GM19099 (cell line): ENCODE results near the gene RASSF6.

Experiments used
- POLR2A ChIP-seq: IDR thresholded peaks from 3 replicates; pipeline ENCODE4 v1.6.1; 2011; ENCODE audit warnings: low read depth; ENCODE audit not compliant: insufficient read length; ENCODE audit errors: extremely low read depth

The RASSF6 gene

GRCh38 chr4:73593631-73594241 lies 26.5 kb downstream of the RASSF6 start:
- TF ChIP-seq POLR2A: no peak

GRCh38 chr4:73589887-73590801 lies 30.1 kb downstream of the RASSF6 start:
- TF ChIP-seq POLR2A: peak; percentile 15

DNA sequence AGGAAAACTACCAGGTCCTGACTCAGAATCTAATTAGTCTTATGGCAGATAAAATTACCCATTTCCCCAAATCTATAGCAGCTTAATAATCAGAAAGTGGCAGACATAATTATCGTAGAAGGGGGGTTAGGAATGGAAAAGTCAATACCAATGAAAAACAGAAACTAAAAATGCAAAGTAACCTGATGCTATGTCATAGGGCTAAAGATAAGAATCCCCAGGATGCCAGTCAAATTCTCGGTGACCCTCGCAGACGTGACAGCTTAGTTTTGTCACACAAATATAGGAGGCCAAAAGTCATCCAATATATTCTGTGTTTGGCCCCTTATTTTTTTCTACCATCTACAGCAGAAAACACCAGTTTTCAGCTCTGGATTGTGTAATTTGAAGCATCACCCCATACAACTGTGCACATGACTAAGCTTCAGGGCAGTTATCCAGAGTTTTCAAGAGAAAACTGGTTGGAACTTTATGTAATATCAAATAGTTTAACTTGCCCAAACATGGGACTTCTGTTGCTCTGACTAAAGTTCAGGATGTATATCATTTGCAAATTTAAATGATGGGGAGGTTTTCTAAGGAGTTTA lies 30.9 kb downstream of the RASSF6 start:
- no peak for TF ChIP-seq POLR2A

- no peak for TF ChIP-seq POLR2A
These were observed 31.6 kb downstream of the RASSF6 start for GRCh38 chr4:73588613-73589012.

- TF ChIP-seq POLR2A: no peak
These were observed 33.6 kb downstream of the RASSF6 start for GRCh38 chr4:73586666-73587065.

- TF ChIP-seq POLR2A: no peak
These were observed 34.2 kb downstream of the RASSF6 start for GRCh38 chr4:73586040-73586439.

DNA sequence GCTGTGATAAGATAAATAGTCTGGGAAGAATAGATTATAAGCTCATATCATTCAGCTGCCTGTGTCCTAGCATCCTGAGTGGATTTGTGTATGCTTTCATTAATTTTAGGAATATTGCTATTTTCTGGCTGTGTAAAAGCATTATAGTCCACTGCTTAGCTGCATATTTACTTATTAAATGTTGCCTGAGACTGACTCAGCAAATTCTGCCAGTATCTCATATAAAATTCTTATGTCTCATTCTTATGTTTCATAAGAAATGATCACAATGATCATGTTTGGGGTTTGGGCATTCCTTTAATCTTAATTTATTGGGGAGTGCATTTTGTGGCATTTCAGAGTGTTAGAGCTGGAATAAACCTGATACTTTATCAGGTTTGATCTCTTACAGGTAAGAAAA lies 34.9 kb downstream of the RASSF6 start:
- TF ChIP-seq POLR2A: no peak

DNA sequence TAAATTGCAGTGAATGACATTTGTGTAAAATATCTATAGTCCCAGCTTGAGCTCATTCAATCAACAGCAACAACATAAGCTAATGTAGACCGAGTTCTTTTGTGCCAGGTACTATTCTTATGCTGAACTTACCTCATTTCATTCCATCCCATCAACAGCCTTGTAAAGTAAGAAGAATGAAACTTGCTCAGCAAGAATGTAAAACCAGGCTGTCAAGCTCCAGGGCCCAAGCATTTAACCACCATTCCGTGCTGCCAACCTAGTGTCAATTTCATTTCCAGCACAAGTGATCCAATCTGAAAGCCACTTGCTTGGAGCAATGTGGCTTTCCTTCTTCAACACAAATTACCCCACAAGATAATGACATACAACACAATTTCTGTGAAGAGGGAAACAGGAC lies 36.6 kb downstream of the RASSF6 start:
- TF ChIP-seq POLR2A: no peak

GRCh38 chr4:73577371-73577770 lies 42.9 kb downstream of the RASSF6 start:
- no peak for TF ChIP-seq POLR2A

DNA sequence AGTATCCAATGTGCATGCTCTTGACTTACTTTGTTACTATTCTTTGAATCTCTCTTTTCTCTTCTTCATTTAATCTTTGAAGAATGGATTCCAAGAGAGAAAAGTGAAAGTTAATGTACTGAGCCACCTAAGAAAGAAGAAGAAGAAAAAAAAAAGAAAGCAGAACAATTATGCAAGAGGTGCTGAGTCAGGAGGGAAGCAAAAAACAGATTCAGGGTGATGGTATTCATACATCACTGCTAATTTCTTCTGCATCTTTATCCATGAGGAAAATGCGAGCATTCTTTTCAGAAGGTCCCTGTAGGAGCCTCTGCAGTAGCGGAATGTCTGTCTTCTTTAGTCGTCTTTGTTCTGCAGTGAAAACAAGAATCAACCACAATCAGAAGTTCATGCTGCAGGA lies 43.9 kb downstream of the RASSF6 start:
- no peak for TF ChIP-seq POLR2A

DNA sequence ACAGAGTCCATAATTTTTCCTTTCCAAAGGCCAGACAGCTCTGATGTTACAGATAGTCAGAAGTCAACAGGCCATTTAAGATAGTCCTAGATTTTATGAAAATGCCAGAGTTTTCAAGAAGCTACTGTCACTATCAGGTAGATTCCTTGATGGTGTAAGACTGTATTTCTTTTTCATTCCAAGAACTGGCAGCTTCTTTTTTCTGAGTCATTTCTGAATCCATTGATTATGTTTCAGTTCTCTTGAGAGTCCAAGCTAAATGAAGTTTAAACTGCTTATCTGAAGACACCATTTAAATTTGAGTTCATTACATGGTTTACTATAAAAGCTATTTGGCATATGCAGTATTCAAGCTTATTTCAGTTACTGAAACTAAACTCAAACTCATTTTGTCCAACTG lies 44.6 kb downstream of the RASSF6 start:
- TF ChIP-seq POLR2A: no peak

GRCh38 chr4:73573794-73574528 lies 46.3 kb downstream of the RASSF6 start:
- no peak for TF ChIP-seq POLR2A

DNA sequence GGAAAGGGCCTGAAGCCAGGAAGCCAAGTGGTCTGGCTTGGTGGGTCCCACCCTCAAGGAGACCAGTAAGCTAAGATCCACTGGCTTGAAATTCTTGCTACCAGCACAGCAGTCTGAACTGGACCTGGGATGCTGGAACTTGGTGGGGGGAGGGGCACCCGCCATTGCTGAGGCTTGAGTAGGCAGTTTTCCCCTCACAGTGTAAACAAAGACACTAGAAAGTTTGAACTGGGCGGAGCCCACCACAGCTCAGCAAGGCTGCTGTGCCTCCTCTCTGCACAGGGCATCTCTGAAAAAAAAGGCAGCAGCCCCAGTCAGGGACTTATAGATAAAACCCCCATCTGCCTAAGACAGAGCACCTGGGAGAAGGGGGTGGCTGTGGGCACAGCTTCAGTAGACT lies 75.6 kb downstream of the RASSF6 start:
- no peak for TF ChIP-seq POLR2A

DNA sequence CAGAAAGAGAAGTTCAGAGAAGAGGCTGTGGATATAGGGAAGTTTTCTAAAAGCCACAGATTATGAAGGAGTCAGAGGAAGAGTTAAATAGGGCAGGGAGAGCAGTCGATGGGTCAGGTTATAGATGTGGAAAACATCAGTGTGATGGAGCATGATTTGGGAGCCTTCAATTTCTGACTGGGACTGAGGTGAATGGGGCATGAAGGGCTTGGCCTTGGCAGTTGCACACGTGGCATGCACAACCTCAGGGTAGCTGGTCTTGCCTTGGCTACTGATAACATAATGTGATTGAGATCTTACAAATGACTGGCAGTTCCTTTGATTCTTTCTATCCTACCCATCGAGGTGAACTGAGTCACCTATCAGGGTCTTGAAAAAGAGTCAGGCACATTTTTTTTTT lies 79.0 kb downstream of the RASSF6 start:
- no peak for TF ChIP-seq POLR2A

- no peak for TF ChIP-seq POLR2A
These were observed 79.4 kb downstream of the RASSF6 start for GRCh38 chr4:73540826-73541225.
